ENCODE results near the gene DGKH. TPM values are rescaled to one million over a fixed set of nuclear protein-coding genes. Genes with fewer than 3 reads are reported as not detected.

Gene DGKH
- total RNA-seq, 2 donors from 2014 or later, result 4.6 to 8.9 TPM

GRCh38 chr13:42215578-42216421, 167.4 kb downstream of the DGKH start:
- intact Hi-C loops (cut with DNase I), result no loop called here
- Histone ChIP-seq H3K4me1 (replicated peaks) (no peaks in the 10 kb centered on the region), H3K4me3 (no peak overlapping the region), H3K27ac (no peak overlapping the region), H3K36me3 (no peaks in the 10 kb centered on the region), H3K9me3 (no peaks in the 10 kb centered on the region), H3K27me3 (replicated peaks; ENCODE audit: insufficient read depth) (no peaks in the 10 kb centered on the region)
- TF ChIP-seq POLR2AphosphoS5 (IDR thresholded peaks at IDR 0.05) (no peak), CTCF (IDR thresholded peaks at IDR 0.05) (peak in 1 of 4 experiments; percentile 10)
- DNase-seq (ENCODE audit: low spot score), result no peak
- WGBS, result 71% methylated on average over 6 of the region's 6 CpGs

- intact Hi-C loops (cut with DNase I), result no loop called here
- Histone ChIP-seq H3K4me3 (no peak overlapping the region), H3K27me3 (replicated peaks; ENCODE audit: insufficient read depth) (no peaks in the 10 kb centered on the region), H3K36me3 (no peaks in the 10 kb centered on the region), H3K27ac (no peak overlapping the region), H3K9me3 (no peaks in the 10 kb centered on the region), H3K4me1 (replicated peaks) (no peaks in the 10 kb centered on the region)
- no peak for DNase-seq (ENCODE audit: low spot score)
- 100% methylated on average over 1 of the region's 1 CpG for WGBS
- TF ChIP-seq POLR2AphosphoS5 (IDR thresholded peaks at IDR 0.05), result no peak
- no peak for TF ChIP-seq CTCF (IDR thresholded peaks at IDR 0.05)
- TF ChIP-seq POLR2A (IDR thresholded peaks at IDR 0.05), result no peak
Observed at GRCh38 chr13:42216422-42216735, 167.9 kb downstream of the DGKH start.

- Histone ChIP-seq H3K4me3 (no peak overlapping the region), H3K27ac (no peak overlapping the region), H3K4me1 (replicated peaks) (no peaks in the 10 kb centered on the region), H3K36me3 (no peaks in the 10 kb centered on the region), H3K9me3 (no peaks in the 10 kb centered on the region), H3K27me3 (replicated peaks; ENCODE audit: insufficient read depth) (no peaks in the 10 kb centered on the region)
- no peak for DNase-seq (ENCODE audit: low spot score)
- TF ChIP-seq POLR2AphosphoS5 (IDR thresholded peaks at IDR 0.05) (no peak), POLR2A (IDR thresholded peaks at IDR 0.05) (no peak), CTCF (IDR thresholded peaks at IDR 0.05) (no peak)
- intact Hi-C loops (cut with DNase I), result no loop called here
- WGBS, result 90% methylated on average over 3 of the region's 3 CpGs
Observed at GRCh38 chr13:42218576-42218975, 170.1 kb downstream of the DGKH start.

GRCh38 chr13:42219051-42219450, 170.6 kb downstream of the DGKH start:
- TF ChIP-seq CTCF (IDR thresholded peaks at IDR 0.05) (no peak), POLR2A (IDR thresholded peaks at IDR 0.05) (no peak), POLR2AphosphoS5 (IDR thresholded peaks at IDR 0.05) (no peak)
- H3K9me3 ChIP-seq, result no peaks in the 10 kb centered on the region
- H3K27me3 ChIP-seq (replicated peaks; ENCODE audit: insufficient read depth), result no peaks in the 10 kb centered on the region
- no peak overlapping the region for H3K4me3 ChIP-seq
- no peak for DNase-seq (ENCODE audit: low spot score)
- H3K4me1 ChIP-seq (replicated peaks), result no peaks in the 10 kb centered on the region
- H3K36me3 ChIP-seq, result no peaks in the 10 kb centered on the region
- 94% methylated on average over 3 of the region's 3 CpGs for WGBS
- intact Hi-C loops (cut with DNase I), result no loop called here
- H3K27ac ChIP-seq, result no peak overlapping the region

- no peaks in the 10 kb centered on the region for H3K9me3 ChIP-seq
- DNase-seq (ENCODE audit: low spot score), result no peak
- intact Hi-C loops (cut with DNase I), result no loop called here
Observed at GRCh38 chr13:42219876-42220275, 171.4 kb downstream of the DGKH start.

More at GRCh38 chr13:42219876-42220275, 171.4 kb downstream of the DGKH start:
- WGBS, result 93% methylated on average over 1 of the region's 1 CpG
- no peak overlapping the region for H3K27ac ChIP-seq
- H3K27me3 ChIP-seq (replicated peaks; ENCODE audit: insufficient read depth), result no peaks in the 10 kb centered on the region
- TF ChIP-seq POLR2AphosphoS5 (IDR thresholded peaks at IDR 0.05) (no peak), CTCF (IDR thresholded peaks at IDR 0.05) (no peak), POLR2A (IDR thresholded peaks at IDR 0.05) (no peak)
- no peak overlapping the region for H3K4me3 ChIP-seq
- H3K36me3 ChIP-seq, result no peaks in the 10 kb centered on the region
- no peaks in the 10 kb centered on the region for H3K4me1 ChIP-seq (replicated peaks)

All from prostate gland (tissue), 2 donors.